DMS 273 (cell line): ENCODE measurements around the gene SPRN.
"Not testable (repeated sequence)": the region's sequence is repeated elsewhere in the genome, so short reads cannot be mapped to it uniquely, and the experiment has no call there.

Experiments
- DNase-seq: peaks from one replicate; lab custom pipeline; 2025; ENCODE audit not compliant: unreplicated experiment; lab: John Stamatoyannopoulos, UW

SPRN gene

DNA sequence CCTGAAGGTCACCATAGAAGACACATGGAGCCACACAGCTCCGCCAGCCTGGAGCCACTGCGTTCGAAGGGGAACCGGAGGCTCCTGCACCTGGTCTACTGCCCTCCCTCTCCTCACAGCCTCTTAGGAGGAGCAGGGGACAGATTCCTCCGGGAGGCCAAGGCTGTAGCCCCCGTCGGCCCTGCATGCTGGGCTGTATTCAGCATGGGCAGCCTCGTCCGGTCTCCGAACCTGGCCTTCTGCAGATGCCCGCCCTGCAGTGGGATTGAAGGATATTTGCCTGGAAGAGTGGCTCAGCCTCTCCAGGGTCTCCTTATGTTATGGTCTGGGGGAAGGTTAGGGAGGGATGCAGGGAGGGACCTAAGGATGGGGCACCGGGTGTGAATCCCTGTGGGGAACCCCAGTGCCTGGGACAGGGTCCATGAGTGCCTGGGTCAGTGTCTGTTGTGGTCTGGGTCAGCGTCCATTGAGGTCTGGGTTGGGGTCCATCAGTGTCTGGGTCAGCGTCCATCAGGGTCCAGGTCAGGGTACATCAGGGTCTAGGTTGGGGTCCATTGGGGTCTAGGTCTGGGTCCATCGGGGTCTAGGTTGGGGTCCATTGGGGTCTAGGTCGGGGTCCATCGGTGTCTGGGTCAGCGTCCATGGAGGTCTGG lies 16.3 kb upstream of the SPRN start:
- DNase-seq: no peak

DNA sequence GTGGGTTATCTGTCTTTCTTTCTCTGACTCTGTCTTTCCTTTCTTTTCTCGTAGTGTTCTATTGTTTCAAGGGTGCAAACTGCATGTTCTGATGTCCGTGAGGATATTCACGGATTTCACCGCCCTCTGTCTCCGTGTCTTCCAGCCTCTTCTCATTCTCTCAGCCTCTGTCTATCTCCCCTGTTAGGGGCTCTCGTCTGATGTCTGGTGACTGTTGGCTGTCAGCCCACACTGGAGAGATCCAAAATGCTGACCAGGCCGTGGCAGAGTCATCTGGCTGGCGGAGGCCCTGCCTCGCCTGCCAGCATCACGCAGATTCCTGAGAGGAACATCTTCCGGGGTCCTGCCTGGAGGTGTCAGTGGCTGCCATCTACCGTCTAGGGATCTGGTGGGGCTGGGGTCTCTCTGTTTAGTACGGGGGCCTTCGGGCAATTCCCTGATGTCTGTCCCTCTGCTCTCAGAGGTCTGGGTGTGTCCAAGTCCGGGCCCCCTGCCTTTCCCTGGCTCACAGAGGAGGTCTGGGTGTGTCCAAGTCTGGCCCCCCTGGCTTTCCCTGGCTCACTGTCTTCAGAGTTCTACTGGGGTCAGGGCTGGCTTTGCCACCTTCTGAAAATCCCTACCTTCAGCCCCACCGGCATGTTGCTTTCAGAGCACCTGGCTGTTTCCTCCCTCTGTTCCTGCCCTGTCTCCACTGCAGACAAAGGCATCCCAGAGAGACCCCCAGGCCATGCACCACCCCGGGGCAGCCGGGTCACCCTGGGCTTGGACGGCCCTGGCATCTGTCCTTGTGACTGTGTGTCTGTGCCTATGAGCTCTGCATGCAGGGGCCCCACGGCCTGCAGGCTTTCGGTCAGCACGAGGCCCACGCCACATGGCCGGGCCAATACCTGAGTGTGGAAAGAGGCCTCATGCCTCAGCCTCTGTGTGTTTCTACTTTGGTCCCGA lies 15.4 kb upstream of the SPRN start:
- no peak for DNase-seq

DNA sequence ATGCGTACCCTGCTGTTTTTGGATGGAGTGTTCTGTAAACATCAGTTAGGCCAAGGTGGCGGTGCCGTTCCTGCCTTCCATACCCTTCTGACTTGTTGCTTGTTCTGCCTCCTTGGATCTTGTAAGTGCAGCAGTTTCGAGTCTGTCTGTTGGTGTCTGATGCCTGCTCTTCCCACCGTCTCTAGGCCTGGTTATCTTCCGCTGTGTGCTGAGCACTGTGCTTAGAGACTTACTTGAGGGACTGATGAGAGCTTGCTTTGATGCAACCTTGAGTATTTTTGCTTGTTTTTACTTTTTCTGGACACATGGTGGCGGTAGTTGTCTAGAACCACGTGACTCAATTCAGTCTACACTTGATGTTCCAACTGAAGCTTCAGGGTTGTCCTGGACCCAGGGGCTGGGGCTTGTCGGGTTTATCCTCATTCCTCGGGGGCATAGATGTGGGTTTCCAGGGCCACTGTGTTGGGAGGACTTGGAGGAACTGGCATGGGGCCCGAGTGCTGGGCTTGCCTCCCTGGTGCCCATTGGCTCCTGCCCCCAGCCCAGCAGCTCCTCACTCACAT lies 14.4 kb upstream of the SPRN start:
- peak; percentile 48 for DNase-seq

DNA sequence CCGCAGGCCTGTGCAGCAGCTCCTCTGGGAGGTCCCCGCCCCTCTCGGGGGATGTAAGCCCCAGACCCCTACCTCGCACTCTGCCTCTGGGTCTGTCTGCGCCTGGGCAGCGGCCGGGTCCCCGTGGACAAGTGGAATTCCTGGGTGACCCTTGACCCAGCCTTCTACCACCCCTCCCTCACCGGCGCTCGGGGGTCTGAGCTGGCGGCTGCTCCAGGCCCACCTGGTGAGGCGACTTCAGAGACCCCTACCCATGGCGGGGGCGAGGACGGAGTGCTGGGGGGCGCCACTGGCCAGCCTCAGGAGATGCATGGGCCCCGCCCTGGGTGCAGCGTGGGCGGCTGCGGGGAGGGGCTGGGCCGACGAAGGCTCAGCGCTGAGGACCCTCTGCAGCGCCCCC lies 8.4 kb upstream of the SPRN start:
- DNase-seq: not testable (repeated sequence)

DNA sequence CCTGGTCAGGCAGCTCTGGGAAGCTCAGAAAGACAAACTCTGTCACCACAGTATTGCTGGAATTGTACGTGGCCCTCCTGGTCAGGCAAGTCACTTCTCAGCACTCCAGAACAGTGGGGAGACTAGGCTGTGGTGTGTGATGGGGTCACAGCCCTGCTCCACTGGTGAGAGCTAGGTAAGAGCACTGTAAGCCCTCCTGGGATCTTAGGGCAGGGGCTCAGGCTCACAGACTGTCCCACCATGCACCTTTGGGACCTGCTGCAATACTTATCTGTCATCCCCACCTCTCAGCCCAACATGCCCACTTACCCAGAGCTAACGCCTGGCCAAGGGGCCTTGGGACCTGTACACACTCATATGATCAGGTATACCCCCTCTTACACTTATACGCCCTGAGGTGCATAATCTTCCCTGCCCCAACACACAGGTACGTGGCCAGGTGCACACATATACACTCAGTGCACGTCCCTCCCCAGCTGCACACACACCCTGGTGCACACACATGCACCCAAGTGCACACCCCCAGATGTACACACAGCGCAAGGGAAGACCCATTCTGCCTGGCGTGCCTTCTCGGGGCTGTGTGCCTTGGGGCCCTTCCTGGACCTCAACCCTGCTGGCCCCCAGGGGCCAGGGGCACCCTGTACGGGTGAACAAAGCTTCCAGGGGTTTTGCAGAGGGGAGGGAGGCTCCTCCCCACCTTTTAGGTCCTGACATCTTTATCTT lies 7.6 kb upstream of the SPRN start:
- not testable (repeated sequence) for DNase-seq

DNA sequence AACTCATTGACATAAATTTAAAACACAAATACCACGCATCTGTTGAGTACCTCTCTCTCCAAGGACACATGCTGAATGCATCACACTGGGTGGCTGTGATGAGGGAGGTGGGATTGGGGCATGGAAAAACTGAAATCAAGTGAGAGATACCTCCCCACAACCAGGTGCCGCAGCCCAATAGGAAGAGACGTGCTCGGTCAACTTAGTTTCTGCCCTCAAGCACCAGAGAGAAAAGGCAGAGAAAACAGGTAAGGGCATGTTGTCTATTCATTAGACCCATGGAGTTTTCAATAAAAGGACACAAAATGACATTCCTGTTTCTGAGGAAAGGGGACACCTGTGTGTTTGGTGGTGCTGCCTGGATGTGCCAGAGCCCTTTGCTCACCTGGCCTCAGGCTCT lies 5.1 kb upstream of the SPRN start:
- not testable (repeated sequence) for DNase-seq

DNA sequence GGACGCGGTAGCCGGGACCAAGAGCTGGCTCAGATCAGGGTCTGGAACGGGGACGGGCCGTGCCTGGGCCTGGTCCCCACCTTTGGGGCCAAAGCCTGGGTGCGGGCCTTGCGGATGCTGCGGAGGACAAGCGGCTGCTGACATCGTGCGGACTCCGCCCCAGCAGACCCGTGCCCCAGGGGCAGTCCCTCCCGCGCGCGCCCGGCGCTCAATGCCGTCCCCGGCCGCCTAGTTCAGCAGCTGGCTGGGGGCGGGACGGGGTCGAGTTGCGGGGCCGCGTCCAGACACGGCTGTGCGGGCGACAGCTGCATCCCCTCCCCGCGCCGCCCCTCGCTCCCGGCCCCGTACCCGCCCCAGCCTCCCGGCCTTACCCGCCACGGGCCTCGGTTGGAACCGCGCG lies 323 bp downstream of the SPRN start:
- peak; percentile 11 for DNase-seq

DNA sequence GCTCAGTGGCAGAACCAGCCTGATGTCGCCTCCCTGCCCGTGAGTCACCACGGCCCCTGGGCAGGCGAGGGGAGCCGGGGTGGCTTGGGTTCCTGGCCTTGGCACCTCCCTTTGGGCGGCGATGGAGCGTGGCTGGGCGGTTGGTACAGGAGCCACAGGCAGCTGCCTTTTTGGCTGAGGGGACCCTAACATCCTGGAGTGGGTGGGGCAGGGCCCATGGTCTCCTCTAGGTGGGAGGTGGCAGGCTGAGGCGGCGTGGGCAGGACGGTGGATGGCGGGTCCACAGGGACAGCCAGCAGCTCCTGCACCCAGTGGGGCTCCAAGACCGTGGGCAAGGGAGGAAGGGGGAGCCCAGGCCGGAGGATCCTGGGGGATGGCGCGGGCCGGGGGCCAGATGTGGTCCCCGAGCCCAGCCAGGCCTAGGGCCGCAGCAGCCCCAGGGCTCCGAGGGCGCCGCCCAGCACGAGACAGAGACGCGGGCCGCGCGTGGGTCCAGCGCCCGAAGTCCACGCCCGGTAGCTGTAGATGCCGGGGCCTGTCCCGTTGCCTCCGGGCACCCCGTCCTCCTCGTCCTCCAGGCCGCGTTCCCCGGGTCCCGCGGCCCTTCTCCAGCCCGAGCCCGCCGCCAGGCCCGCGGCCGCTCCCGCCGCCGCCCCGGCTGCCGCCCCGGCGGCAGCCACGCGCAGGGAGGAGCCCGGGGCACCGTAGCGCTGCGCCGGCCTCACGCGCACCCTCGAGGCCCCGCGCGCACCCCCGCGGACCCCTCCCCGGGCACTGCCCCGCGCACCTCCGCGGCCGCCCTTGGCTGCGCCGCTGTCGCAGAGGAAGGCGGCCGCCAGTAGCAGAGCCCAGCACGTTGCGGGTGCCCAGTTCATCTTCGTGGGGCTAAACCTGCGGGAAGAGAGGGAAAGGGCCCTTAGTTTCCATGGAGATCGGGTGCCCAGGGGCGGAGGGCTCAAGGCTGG lies 1.3 kb downstream of the SPRN start:
- DNase-seq: peak; percentile 44

DNA sequence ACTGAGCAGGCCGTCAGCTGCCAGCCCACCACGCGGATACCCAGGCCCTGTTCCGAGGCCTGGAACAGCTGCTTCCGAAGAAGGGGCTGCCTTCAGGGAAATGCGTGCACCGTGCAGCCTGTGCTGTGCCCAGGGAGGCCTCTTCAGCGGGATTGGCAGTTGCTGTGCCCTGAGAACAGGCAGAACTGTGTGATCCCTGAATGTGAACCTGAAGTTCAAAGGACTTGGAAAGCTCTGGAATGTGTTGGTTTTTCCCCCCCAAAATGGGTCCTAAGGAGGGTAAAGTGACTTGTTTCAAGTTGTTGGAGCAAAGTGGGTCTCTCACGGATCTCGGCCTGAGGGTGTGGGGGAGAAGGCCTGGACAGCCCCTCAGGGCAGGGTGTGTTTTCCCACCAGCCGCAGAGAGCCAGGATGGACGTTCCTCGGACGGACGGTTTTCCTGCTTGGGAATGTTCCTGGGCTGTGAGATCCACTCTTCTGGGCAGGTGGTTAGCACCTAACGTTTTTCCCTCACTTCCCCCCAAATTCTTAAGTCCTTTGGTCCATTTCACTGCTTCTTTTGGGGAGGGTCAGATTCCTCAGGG lies 2.1 kb downstream of the SPRN start:
- no peak for DNase-seq

DNA sequence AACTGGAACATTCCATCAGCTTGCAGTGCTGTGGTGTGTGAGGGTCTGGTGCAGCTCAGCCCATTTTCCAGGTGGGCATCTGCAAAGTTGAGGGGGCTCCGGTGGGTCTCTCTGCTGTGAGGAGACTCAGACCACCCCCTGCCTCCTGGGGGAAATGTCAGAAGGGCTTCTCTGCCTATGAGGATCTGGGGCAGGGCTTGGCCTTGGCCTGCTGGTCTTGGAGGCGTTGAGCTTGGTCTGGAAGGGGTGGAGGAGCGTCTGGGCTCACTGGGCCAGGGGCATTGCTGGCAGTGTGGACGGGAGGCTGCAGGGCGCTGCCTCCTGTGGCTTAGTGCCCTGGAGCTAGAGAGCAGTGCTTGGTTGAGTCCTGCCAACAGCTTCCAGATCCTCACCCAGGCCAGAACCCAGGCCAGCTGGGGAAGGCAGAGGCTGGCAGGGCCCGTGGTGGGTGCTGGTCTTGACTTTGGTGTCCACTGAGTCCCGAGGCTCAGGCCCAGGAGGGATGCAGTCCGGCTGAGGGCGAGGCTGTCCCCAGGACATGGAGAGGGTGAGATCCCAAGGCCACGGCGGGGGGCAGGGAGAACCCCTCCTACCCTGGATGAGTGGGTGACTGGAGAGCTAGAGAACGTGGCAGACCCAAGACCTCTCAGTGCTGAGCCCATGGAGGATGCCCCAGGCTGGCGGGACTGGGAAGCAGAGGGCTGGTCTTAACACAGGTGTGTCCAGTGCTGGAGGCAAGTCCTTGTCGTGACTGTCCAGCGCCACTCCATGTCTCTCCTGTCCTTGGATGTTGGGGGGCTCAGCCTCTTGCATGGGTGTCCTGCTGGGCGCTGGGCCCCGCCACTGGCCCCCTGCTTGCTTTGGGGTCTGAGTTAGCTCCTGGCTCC lies 2.8 kb downstream of the SPRN start:
- DNase-seq: no peak

DNA sequence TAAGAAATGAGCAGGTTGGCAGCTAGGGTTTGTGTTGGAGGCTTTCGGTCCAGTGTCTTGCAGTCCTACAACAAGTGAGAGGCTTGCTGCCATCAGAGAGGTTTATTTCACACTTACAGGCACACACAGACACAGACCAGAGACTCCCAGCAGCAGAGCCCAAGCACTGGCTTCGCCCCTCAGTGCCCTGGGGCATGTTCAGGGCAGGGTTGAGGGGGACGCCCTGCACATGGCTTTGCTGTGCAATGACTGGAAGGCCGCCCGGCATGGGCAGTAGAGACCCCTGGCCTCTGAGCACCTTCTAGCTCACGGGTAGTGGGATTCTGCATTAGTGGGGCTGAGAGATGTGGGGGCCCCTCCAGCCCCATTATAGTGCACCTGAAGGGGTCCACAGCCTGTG lies 3.8 kb downstream of the SPRN start:
- no peak for DNase-seq

DNA sequence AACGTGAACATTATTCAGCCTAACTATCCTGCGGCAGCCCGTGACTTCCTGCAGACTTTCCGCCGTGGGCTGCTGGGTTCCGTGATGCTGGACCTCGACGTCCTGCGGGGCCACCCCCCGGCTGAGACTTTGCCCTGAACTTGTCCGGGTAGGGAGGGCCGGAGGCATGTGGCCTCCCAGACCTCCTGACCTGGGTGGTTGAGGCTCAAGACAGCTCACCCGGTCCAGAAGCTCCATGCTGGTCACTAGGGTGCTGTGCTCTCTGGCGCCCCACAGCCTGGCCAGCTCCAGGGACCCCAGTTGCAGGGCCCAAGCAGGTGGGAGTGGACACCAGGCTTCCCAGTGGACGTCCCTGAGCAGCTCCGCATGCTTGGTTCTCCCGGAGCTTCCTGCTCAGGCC lies 4.4 kb downstream of the SPRN start:
- DNase-seq: no peak

DNA sequence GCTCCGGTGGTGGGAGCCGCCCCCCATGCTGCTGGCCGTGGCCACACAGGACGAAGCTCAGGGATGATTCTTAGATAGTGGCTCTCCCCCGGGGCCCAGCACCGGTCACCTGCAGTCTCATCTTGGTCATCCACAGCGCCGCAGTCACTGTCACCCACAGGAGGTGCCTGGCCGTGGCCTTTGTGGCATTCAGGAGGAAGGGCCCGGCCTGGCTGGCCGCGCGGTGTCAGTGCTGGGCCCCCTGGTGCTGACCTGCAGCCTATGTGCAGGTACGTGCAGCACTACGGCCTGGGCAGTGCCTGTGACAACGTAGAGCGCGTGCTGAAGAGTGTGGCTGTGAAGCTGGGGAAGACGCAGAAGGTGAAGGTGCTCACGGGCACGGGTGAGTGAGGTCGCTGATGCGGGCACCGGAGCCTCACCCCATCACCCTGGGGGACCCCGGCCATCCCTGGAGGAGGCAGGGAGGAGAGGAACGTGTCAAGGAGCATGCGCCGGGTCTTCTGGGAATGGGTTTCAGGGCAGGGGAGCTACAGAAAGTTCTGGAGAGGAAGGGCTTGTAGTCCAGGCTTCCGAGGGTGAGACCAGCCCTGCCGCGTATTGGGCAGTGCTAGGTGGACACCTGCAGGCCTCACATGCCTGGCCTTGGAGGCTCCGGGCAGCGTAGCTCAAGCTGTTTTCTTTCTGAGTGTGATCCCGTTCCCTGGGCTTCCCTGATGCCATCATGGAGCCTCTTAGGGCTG lies 5.0 kb downstream of the SPRN start:
- DNase-seq: no peak

DNA sequence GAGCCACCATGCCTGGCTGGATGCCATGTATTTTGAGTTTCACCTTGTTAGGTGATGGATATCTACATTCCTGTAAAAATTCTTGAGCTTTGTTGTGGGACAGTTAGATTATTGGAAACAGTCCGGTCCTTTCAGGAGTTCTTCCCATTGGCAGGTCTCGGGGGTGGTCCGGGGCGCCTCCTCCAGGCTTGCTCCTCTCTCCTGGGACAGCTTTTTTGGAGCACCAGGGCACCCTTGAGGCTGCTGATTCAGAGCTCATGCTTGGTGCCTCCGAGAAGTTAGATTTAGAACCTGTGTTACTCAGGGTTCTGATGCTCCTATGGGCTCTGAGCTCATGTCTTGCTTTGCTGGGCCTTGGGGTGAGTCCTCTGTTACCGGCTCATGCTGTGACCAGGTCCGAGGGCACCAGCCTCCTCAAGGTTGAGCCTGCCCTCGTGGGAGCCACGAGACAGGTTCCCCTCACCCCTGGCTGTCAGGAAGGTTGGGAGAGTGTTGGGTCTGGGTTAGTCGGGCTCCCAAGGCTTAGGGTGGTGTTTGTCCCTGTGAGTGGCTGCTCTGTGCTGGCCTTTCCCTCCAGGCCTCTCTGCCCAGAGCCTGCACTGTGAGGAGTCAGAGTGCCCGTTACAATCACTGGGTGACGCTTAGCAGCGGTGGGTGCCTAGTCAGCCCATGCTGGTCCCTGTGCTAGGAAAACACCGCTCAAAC lies 6.0 kb downstream of the SPRN start:
- no peak for DNase-seq

DNA sequence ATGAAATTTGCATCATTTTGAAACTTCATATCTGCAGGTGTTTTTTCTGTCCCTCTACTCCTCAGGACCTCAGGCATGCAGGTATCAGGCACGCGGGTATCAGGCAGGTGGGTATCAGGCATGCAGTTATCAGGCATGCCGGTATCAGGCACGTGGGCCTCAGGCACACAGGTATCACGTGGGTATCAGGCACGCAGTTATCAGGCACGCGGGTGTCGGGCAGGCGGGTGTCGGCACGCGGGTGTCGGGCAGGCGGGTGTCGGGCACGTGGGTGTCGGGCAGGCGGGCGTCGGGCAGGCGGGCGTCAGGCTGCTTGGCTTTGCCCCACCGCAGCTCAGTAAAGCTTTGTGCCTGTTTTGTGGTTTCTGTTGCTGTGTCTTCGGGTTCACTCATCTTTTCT lies 8.7 kb downstream of the SPRN start:
- DNase-seq: no peak

DNA sequence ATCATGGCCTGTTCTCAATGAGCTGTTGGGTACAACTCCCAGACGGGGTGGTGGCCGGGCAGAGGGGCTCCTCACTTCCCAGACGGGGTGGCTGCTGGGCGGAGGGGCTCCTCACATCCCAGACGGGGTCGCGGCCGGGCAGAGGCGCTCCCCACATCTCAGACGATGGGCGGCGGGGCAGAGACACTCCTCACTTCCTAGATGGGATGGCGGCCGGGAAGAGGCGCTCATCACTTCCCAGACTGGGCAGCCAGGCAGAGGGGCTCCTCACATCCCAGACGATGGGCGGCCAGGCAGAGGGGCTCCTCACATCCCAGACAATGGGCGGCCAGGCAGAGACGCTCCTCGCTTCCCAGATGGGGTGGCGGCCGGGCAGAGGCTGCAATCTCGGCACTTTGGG lies 10.0 kb downstream of the SPRN start:
- not testable (repeated sequence) for DNase-seq

DNA sequence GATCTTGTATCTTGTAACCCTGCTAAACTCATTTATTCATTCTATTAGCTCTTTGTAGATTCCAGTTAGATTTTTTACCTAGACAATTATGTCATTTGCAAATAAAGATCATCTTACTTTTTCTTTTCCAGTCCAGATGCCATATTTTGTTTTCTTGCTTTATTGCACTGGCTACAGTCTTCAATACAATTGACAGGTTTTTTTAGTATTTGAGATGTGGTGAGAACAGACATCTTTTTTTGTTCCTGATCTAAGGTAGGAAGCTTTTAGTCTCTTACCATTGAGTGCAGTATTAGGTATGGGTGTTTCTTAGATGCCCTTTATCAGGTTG lies 12.1 kb downstream of the SPRN start:
- no peak for DNase-seq
